Vagina (tissue), 2 donors: Measurements from ENCODE around the gene RIC1. TPM values are rescaled to one million over a fixed set of nuclear protein-coding genes. Genes with fewer than 3 reads are reported as not detected.
"Not testable (repeated sequence)": the region's sequence is repeated elsewhere in the genome, so short reads cannot be mapped to it uniquely, and the experiment has no call there.

Experiments used
- DNase-seq, 2 donors: peaks; one replicate each; pipeline ENCODE4 v3.0.0-alpha.2; 2017; ENCODE audit errors: extremely low spot score in 2 of 2
- H3K27ac ChIP-seq: fragments of 200-600 bp; sonication (generic); one replicate; pipeline ENCODE4 v1.5.1; 2019
- H3K27me3 ChIP-seq: fragments of 200-600 bp; sonication (generic); one replicate; pipeline ENCODE4 v1.5.1; 2019
- H3K36me3 ChIP-seq, 2 donors: fragments of 200-600 bp; sonication (generic); one replicate each; pipeline ENCODE4 v1.5.1; 2017 to 2019
- H3K4me1 ChIP-seq: fragments of 200-600 bp; sonication (generic); one replicate; pipeline ENCODE4 v1.5.1; 2019
- H3K4me3 ChIP-seq, 2 donors: fragments of 200-600 bp; sonication (generic); 1 replicate in 1 of 2; 2 replicates in 1 of 2; pipeline ENCODE4 v1.5.1; 2016 to 2019
- H3K9me3 ChIP-seq: fragments of 200-600 bp; sonication (generic); one replicate; pipeline ENCODE4 v1.5.1; 2019
- CTCF ChIP-seq, 3 experiments: fragments of 450-650 bp in 2 of 3; fragments of 200-600 bp in 1 of 3; sonication (generic) in 1 of 3; IDR thresholded peaks; one replicate each; pipeline ENCODE4 v1.5.1; 2017 to 2019; ENCODE audit warnings: antibody characterized with exemption in 3 of 3, mild to moderate bottlenecking in 2 of 3, moderate library complexity in 2 of 3
- POLR2A ChIP-seq, 2 donors: fragments of 450-650 bp; IDR thresholded peaks; one replicate each; pipeline ENCODE4 v1.6.1; 2017; ENCODE audit warnings: antibody characterized with exemption in 2 of 2, mild to moderate bottlenecking in 2 of 2, moderate library complexity in 2 of 2
- POLR2AphosphoS5 ChIP-seq, 2 donors: sonication (generic); formaldehyde crosslinking; IDR thresholded peaks; one replicate each; pipeline ENCODE4 v1.9.0; 2017; ENCODE audit warnings: antibody characterized with exemption in 2 of 2, mild to moderate bottlenecking in 2 of 2, low read depth in 1 of 2; ENCODE audit not compliant: insufficient read depth in 1 of 2
- intact Hi-C: fragments of 100-400 bp; cut with DNase I; formaldehyde crosslinking; loops from one replicate; pipeline ENCODE4 v1.15.1; 2023
- total RNA-seq: library from RNA; depleted of rRNA; stranded (reverse); fragments of >200 nt; gene quantifications from one replicate; pipeline ENCODE4 v1.2.3, GENCODE V29; 2016

RIC1 gene
- total RNA-seq, 1 donor from 2014 or later: 49.8 TPM

DNA sequence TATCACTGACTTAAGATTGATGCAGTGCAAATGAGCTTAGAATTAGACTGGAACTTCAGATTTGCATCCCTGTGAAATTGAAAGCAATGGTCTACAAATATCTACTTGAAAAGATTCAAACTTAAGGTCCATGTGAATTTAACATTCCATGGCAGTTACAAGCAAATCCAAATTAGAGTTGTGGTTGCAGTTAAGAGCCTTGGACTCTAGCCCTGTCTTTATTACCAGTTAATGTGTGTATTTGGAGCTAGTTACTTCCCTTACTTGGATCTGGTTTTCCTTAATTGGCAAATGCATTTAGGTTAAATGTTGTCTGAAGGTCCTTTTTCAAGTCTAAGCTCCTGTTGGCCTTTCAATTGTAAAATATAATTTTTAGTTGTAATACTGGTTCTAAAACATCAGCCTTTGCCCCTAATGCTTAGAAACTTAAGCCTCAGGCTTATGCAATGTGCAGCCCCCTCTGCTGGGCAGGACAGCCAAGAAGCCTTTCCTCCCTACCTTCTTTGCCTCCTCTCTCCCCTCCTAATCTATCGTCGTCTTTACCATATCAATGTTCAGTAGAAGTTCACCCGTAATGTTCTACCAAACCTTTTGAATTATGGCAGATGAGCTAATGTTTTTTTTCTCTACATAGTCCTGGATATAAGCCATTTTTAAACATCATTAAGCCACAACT, 144.6 kb downstream of the RIC1 start:
- Histone ChIP-seq H3K4me3 (no peak overlapping the region), H3K4me1 (no peaks in the 10 kb centered on the region), H3K27ac (no peak overlapping the region), H3K27me3 (no peaks in the 10 kb centered on the region), H3K9me3 (peaks cover 2% of the 10 kb centered on the region), H3K36me3 (peaks cover 3 to 73% of the 10 kb centered on the region in 2 donors)
- no peak for DNase-seq
- TF ChIP-seq CTCF (IDR thresholded peaks at IDR 0.05) (no peak), POLR2AphosphoS5 (IDR thresholded peaks at IDR 0.05; ENCODE audit: insufficient read depth in 1 of 2, low read depth in 1 of 2) (no peak), POLR2A (IDR thresholded peaks at IDR 0.05) (no peak)
- intact Hi-C loops: no loop called here

DNA sequence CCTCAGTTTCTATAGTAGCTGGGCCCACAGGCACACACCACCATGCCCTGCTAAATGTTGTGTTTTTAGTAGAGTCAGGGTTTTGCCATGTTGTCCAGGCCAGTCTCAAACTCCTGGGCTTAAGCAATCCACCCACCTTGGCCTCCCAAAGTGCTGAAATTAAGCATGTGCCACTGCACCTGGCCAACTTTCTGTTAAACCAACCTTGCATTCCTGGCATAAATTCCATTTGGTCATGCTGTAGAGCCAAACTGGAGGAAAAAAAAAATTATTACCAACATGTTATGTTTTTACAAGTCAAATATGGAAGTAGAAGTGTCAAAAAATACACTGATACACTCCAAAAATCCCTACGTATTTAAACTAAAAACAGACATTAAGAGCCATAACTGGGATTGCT, 149.9 kb downstream of the RIC1 start:
- DNase-seq: no peak
- TF ChIP-seq POLR2AphosphoS5 (IDR thresholded peaks at IDR 0.05; ENCODE audit: insufficient read depth in 1 of 2, low read depth in 1 of 2) (no peak), POLR2A (IDR thresholded peaks at IDR 0.05) (no peak), CTCF (IDR thresholded peaks at IDR 0.05) (no peak)
- no peaks in the 10 kb centered on the region for H3K4me1 ChIP-seq
- peaks cover 9% of the 10 kb centered on the region for H3K9me3 ChIP-seq
- peaks cover 5 to 59% of the 10 kb centered on the region in 2 donors for H3K36me3 ChIP-seq
- no peak overlapping the region for H3K27ac ChIP-seq
- no peak overlapping the region for H3K4me3 ChIP-seq
- no peaks in the 10 kb centered on the region for H3K27me3 ChIP-seq
- intact Hi-C loops: no loop called here

DNA sequence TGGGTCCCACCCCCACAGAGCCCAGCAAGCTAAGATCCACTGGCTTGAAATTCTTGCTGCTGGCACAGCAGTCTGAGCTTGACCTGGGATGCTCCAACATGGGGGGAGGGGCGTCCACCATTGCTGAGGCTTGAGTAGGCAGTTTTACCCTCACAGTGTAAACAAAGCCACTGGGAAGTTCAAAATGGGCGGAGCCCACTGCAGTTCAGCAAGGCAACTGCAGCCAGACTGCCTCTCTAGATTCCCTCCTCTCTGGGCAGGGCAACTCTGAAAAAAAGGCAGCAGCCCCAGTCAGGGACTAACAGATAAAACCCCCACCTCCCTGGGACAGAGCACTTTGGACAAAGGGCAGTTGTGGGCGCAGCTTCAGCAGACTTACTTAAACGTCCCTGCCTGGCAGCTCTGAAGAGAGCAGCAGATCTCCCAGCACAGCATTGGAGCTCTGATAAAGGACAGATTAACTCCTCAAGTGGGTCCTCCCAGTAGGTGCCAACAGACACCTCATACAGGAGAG, 150.9 kb downstream of the RIC1 start:
- H3K4me3 ChIP-seq, DNase-seq, H3K9me3 ChIP-seq, H3K27ac ChIP-seq, H3K4me1 ChIP-seq, H3K27me3 ChIP-seq, intact Hi-C loops: not testable (repeated sequence)
- peaks cover 5 to 49% of the 10 kb centered on the region in 2 donors for H3K36me3 ChIP-seq

GRCh38 chr9:5783420-5783819, 154.5 kb downstream of the RIC1 start:
- H3K4me3 ChIP-seq, H3K9me3 ChIP-seq, intact Hi-C loops, H3K27ac ChIP-seq, DNase-seq, H3K4me1 ChIP-seq, H3K27me3 ChIP-seq: not testable (repeated sequence)
- peaks cover 2 to 49% of the 10 kb centered on the region in 2 donors for H3K36me3 ChIP-seq

DNA sequence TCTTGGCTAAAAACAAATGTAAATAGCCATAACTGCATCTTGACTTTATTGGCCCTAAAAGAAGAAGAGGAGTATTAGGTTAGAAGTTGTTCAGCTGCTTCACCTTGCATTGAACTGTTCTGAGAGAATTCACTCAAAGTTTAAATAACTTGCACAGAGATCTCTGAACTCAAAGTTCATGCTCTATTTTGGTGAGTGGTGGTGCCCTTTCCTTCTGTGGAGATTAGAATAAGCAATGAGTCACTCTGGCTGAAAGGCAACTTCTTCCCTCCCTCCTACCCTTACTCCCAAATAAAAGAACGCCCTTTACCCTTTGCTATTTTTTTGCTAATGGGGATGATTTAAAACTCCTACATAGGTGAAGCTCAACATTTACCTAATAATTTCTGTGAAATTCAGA, 155.1 kb downstream of the RIC1 start:
- Histone ChIP-seq H3K4me3 (no peak overlapping the region), H3K27me3 (no peaks in the 10 kb centered on the region)

More for the DNA sequence above, 155.1 kb downstream of the RIC1 start:
- Histone ChIP-seq H3K27ac (no peak overlapping the region), H3K36me3 (peaks cover 0 to 43% of the 10 kb centered on the region in 2 donors), H3K9me3 (peaks cover 2% of the 10 kb centered on the region), H3K4me1 (no peaks in the 10 kb centered on the region)
- intact Hi-C loops: no loop called here
- TF ChIP-seq POLR2A (IDR thresholded peaks at IDR 0.05) (no peak), CTCF (IDR thresholded peaks at IDR 0.05) (no peak), POLR2AphosphoS5 (IDR thresholded peaks at IDR 0.05; ENCODE audit: insufficient read depth in 1 of 2, low read depth in 1 of 2) (no peak)
- DNase-seq: no peak
